AG09309 (cell line): Measurements from ENCODE around the gene IL21R.

Experiments used
- DNase-seq: peaks from one replicate; pipeline ENCODE4 v3.0.0-alpha.2; 2010; ENCODE audit warnings: low read depth
- H3K4me3 ChIP-seq: 2 replicates; pipeline ENCODE4 v1.5.1; 2011; ENCODE audit warnings: mild to moderate bottlenecking, low read depth, low read length, moderate library complexity; ENCODE audit not compliant: control insufficient read depth
- TF ChIP-seq, protein P1 (sequence below): IDR thresholded peaks from 2 replicates; pipeline ENCODE4 v1.5.1; 2011; ENCODE audit warnings: mild to moderate bottlenecking, low read depth, low read length, inconsistent platforms; ENCODE audit not compliant: insufficient read depth, control insufficient read depth; ENCODE audit errors: missing control alignments

IL21R gene

GRCh38 chr16:27401768-27402568, at the start of gene IL21R:
IL21R (plus strand) TSS chr16:27402174; CDS start chr16:27430072, 27,898 bp downstream.
- TF ChIP-seq, protein P1, sequence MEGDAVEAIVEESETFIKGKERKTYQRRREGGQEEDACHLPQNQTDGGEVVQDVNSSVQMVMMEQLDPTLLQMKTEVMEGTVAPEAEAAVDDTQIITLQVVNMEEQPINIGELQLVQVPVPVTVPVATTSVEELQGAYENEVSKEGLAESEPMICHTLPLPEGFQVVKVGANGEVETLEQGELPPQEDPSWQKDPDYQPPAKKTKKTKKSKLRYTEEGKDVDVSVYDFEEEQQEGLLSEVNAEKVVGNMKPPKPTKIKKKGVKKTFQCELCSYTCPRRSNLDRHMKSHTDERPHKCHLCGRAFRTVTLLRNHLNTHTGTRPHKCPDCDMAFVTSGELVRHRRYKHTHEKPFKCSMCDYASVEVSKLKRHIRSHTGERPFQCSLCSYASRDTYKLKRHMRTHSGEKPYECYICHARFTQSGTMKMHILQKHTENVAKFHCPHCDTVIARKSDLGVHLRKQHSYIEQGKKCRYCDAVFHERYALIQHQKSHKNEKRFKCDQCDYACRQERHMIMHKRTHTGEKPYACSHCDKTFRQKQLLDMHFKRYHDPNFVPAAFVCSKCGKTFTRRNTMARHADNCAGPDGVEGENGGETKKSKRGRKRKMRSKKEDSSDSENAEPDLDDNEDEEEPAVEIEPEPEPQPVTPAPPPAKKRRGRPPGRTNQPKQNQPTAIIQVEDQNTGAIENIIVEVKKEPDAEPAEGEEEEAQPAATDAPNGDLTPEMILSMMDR: no peak
- H3K4me3 ChIP-seq: no peak within 1 kb of the TSS
- DNase-seq: peak; percentile 46

- DNase-seq: no peak
- H3K4me3 ChIP-seq: no peak overlapping the region
- TF ChIP-seq, protein P1: no peak
Measured at GRCh38 chr16:27353853-27354252, 48.1 kb upstream of the IL21R start.

DNA sequence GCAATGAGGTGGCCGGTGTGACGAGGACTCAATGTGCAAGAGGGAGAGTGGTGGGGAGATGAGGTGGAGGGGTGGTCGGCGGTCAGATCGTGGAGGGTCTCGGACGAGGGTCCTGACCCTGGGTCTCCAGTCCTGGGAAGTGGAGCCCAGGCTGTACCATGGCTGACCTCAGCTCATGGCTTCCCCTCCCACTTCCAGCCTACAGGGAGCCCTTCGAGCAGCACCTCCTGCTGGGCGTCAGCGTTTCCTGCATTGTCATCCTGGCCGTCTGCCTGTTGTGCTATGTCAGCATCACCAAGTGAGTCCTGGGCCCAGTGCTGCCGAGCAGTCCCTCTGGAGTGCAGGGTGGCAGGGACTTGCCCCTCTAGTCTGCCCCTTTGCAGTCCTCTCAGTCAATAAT, 46.4 kb upstream of the IL21R start:
- TF ChIP-seq, protein P1: peak; percentile 58
- DNase-seq: no peak

GRCh38 chr16:27356794-27357193, 45.2 kb upstream of the IL21R start:
- H3K4me3 ChIP-seq: no peak overlapping the region
- no peak for DNase-seq
- TF ChIP-seq, protein P1: no peak

More for the DNA sequence above, 46.4 kb upstream of the IL21R start:
- H3K4me3 ChIP-seq: no peak overlapping the region

- DNase-seq: no peak
- H3K4me3 ChIP-seq: no peak overlapping the region
- TF ChIP-seq, protein P1: no peak
Measured at GRCh38 chr16:27359051-27359450, 42.9 kb upstream of the IL21R start.

GRCh38 chr16:27359615-27360014, 42.4 kb upstream of the IL21R start:
- DNase-seq: no peak
- TF ChIP-seq, protein P1: no peak
- no peak overlapping the region for H3K4me3 ChIP-seq

DNA sequence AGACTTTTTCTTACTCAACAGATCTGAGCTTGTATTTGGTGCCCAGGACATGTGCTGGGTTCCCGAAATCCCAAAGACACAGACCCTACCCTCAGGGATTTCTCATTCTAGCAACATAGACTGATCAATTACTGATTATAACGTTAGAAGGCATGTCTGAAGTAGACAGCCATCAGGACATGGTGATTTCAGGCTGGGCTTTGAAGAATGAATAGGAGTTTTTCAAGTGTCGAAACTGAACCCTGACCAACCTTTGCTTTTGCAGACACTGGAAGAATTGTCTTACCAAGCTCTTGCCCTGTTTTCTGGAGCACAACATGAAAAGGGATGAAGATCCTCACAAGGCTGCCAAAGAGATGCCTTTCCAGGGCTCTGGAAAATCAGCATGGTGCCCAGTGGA, 40.0 kb upstream of the IL21R start:
- no peak overlapping the region for H3K4me3 ChIP-seq
- TF ChIP-seq, protein P1: no peak
- DNase-seq: no peak
